GM19193 (cell line): ENCODE measurements around the gene PLCG2.

Experiments used
- POLR2A ChIP-seq: IDR thresholded peaks from 4 replicates; pipeline ENCODE4 v1.6.1; 2011; ENCODE audit not compliant: insufficient read depth, insufficient read length; ENCODE audit errors: extremely low read depth

PLCG2 gene

DNA sequence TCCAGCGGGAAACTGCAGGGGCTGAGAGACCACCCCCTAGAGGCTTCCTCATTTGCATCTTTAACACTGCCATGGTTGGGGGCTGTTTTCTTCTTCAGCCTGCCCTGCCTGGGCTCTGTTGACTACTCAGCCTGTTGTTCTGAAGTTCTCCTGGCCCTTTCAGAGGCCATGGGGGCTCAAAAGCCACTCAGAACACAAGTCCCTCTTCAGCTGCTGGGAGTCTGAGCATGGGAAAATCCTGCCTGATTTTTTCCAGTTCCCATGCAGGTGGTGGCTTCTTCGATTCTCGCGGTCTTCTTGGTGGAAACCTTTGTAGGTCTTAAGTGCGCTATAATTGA, 36.3 kb downstream of the PLCG2 start:
- TF ChIP-seq POLR2A, result no peak

DNA sequence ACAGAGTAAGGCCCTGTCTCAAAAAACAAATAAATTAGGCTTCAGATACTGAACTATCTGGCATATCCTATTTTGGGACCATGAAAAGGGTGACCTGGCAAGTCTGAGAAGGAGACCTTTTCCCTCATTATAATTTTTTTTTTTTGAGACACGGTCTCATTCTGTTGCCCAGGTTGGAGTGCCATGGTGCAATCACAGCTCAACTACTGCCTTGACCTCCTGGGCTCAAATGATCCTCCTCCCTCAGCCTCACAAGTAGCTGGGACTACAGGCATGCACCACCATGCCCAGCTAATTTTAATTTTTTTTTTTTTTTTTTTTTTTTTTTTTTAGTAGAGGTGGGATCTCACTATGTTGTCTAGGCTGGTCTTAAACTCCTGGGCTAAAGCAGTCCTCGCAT, 37.3 kb downstream of the PLCG2 start:
- TF ChIP-seq POLR2A, result no peak

DNA sequence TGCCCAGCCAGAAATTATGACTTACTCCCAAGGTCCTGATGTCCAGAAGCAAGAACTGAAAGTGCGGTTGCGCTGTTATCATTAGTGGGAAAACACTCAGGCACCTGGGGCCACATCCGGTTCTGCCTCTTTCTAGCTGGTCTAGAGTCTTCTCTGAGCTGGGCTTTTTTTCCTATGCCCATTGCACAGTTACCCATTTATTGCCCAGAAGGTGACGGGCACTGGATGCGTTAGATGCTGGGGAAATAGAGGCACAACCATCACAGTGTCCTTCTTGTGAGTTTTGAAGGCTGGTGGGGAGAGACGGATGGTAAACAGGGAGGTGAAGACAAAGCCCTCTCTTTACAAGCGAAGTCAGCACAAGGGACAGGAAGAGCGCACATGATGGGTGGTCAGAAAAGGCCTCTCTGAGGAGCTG, 37.7 kb downstream of the PLCG2 start:
- no peak for TF ChIP-seq POLR2A

DNA sequence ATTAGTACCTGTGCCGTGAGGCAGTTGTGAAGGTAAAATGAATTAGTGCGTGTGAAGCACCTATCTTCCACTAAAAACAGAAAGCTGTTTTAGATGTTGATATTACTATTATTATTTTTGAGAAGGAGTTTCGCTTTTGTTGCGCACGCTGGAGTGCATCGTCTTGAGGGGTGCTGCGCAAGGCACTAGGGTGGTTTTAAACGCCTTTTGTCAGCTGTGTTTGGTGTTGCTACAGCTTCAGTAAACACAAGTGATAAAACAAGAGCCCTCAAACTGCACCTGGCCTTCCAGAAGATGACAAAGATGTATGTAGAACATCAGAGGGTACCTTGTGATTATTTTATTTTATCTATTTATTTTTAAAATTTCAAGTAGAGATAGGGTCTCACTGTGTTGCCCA, 38.2 kb downstream of the PLCG2 start:
- TF ChIP-seq POLR2A, result no peak

DNA sequence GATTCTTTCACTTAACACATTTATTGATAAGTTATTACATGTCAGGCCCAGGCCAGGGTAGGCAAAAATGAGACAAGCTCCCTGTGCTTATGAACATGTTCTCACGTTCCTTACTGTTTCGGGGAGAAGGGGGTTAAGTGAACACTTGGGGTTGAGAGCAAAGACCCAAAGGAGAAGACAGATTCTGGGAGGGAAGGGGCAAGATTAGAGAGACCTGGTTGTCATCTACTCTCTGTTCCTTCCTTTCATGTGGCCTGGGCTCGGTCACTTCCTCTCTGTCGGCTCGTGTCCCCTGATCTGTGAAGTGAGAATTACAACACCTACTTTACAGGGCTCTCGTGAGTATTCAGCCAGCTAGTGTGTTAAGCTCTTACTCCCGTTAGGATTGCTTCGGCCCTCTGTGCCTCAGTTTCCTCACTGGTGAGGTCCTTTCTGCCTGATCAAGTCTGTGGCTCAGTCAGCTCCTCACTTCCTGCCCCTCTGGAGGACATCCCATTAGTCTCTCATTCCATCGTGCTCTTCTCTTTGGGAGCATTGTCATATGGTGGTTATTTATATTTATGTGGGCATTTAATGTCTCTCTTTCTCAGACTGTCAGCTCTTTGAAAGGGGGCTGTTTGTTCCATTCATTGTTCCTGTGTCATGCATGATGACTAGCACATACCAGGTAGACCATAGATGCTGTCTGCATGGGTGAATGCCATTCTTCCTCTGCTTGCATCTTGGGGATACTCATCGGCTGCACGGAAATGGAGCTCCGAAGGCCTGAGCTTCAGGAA, 38.9 kb downstream of the PLCG2 start:
- peak; percentile 38 for TF ChIP-seq POLR2A

DNA sequence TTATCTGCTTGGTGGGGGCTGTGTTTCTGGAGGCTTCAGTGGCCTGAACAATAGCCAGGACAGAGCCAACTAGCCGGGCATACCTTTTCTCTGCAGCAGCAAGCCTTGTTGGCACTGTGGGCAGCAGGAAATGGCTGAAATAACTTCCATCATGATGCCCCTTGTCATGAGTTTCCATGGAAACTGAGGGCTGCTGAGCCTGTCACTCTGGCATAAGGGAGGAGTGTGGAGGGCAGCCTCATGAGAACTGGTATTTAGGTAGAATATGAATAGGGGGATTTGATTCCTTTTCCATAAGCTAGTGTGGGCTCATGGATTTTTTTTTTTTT, 39.4 kb downstream of the PLCG2 start:
- no peak for TF ChIP-seq POLR2A

DNA sequence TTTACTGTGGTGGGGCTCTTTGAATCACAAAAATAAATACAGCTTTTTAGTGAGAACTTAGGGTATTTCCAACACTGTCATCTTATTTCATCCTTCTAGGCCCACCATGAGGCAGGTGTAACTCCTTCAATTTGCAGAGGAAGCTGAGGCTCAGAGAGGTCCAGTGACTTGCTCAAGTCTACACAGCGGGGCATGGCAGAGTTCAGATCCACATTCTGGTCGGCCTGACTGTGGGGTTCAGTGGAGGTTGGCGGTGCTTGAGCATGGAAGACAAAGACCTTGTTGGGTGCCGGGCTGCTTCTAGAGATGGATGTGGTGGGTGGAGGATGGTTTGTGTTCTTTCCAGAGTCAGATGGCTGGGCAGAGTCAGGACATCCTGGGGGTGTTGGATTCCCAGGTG, 39.8 kb downstream of the PLCG2 start:
- TF ChIP-seq POLR2A, result peak; percentile 25

DNA sequence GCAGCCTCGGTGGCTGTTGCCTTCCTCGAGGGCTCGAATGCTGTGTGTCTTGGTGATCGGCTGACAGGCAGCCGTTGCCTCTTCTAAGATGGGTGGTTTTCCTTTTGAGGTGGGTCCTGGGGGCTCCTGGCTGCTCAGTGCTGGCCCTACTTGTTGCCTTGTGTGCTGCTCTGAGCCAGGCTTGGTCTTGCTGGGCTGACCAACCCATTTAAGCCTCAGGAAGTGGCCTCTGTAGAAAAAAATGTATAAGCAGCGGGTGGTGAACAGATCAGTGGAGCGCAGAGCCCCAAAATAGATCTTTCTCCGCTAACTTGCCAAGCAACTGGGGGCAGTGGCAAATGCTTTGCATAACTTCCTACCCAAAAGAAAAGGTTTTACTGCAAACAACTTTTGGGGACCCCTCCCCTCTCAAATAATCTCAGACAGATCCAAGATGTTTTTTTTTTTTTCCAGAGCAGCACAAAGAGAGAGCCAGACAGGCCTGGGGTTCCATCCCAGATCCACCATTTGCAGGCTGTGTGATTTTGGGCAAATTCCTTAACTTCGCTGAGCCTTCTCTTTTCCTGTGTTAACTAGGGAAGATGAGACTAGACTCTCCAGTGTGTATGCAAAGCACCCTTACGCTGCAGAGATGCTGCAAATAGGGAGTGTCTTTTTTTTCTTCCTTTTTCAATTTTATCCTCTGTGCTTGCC, 42.5 kb downstream of the PLCG2 start:
- peak; percentile 78 for TF ChIP-seq POLR2A

DNA sequence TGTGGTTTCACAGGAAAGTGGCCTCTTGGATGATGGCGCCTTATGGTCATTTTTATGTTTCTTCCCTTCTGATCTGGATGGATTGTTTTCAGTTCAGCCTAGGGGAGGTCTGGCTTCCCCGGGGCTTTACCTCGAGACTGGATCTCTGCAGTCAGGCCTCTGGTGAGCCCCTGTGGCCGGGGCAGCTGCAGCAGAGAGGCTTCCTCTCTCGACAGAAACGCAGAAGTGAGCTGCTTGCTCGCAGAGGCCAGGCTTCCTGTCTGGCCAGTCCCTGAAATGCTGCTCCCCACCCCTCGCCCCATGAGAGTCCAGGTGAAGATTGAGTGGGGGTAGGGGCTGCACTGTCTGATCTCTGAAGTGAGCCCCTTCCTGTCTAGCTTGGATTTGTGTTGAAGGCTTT, 44.0 kb downstream of the PLCG2 start:
- TF ChIP-seq POLR2A, result peak; percentile 80

DNA sequence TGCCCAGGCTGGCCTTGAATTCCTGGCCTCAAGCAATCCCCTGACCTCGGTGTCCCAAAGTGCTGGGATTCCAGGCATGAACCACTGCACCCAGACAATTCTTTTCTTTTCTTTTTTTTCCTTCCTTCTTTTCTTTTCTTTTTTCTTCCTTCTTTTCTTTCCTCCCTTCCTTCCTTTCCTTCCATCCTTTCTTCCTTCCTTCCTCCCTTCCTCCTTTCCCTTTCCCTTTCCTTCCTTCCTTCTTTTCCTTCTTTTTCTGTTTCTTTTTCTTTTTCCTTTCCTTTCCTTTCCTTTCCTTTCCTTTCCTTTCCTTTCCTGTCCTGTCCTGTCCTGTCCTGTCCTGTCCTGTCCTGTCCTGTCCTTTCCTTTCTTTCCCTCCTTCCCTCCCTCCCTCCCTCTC, 44.6 kb downstream of the PLCG2 start:
- no peak for TF ChIP-seq POLR2A

DNA sequence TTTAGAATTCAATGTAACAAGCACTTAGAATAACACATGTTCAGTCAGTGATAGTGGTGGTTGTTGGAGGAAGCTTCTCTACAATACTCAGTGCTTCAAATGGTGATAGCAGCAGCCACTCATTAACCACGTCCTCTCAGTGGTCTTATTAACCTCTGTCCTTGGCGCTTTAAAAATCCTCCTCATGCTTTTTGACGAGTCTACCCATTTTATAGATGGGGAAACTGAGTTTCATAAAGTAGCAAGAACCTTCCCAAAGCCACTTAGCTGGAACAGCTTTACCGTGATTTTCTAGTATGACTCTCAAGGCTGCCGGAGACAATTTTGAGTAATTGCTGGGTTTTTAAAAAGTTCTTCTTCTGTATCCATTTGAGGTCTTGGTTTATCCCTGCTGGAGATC, 47.4 kb downstream of the PLCG2 start:
- no peak for TF ChIP-seq POLR2A

DNA sequence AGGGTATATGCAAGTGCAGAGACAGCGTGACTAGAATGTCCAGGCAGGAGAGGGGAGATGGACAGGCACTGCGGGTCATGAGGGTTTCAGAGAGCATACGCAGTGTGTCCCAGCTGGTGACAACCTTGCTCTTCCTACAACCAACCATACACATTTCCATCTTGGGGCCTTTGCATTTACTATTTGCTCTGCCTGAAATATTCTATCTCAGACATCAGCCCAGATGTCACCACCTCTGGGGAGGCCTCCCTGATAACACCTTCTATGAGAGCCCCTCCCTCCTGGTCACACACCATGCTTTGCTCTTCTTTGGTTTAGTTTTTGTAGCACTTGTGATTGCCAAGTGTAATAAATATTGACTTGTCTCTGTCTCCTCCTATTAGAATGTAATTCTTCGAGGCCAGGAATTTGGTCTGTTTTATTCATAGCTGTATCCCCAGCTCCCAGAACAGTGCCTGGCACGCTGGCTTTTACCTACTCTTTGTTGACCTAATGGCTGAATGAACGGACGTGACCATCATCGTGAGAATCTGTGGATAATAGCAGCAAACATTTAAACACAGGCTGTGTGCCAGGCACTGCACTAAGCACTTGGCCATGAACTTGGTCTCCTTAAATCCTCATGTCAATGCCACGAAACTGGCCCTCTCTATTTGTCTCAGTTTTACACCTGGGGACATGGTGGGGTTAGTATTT, 51.9 kb downstream of the PLCG2 start:
- TF ChIP-seq POLR2A, result peak; percentile 55

DNA sequence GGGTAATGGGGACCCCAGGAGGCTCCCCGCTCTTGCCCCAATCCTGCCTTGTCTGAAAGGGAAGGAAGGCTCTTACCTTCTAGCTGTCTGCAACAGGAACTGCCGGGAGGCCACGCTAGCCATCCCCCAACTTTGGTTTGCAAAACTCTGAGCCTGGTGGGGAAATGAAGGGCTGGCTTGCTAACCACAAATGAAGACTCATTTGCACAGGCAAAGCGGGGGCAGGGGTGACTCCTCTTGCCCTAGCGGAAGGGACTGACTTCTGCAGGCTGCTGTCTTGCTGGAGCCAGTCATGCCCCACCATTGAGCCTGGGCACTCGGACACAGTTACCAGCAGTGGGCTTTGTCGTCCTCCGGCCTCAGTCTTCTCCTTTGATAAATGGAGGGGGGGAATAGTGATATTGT, 52.6 kb downstream of the PLCG2 start:
- TF ChIP-seq POLR2A, result peak; percentile 80

DNA sequence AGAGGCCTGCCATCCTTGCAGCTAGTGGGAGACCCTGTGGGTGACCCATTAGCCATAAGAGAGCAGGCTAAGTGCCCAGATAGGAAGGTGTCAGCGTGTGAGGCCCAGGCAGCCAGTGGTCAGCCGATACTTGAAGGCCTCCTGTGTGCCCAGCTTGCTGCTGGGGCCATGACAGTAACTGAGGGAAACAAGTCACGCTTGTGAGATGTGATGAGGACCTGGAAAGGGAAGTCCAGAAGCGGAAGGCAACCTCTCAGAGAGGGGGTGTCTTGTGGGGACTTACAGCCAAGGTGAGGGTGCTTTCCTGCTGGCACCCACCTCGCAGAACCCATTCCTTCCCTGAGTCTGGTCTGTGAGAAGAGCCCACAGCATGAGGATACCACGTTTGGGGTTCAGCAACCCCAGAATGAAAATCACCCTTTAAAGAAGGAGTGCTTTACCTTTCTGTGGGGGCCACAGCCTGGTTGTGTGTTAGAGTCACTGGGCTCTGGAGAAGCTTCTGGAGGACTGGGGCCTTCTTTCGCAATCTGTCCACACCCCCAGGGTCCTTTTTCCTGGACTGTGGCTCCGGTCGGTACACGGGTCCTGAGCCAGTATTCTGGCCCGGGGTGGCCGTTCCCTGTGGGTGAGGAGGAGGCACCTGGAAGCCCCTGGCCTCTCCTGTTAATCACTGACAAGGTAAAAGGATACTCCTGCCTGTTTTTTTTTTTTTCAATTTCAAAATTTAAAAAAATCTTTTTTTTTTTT, 53.9 kb downstream of the PLCG2 start:
- peak; percentile 29 for TF ChIP-seq POLR2A

DNA sequence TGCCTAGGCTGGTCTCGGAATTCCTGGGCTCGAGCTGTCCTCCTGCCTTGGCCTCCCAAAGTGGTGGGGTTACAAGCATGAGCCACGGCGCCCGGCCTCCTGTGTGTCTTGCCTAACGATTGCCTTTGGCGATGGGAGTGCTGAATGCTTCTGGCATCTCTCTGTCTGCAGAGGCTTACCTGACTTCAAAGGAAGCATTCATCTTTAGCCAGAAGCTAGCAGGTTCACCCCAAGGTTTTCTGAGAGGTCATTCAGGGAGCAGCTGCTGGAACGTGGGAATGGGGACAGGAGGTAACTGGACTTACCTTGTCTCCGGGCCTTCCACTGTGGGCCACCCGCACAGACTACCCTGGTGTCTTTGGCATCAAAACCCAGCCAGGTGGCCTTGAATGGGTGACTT, 54.7 kb downstream of the PLCG2 start:
- no peak for TF ChIP-seq POLR2A
